IMR-90 (cell line): ENCODE measurements around the gene ELMO1. TPM values are rescaled to one million over a fixed set of nuclear protein-coding genes. Genes with fewer than 3 reads are reported as not detected.
A peak's percentile ranks its signal among the peaks of the same experiment; 100 is the strongest.

Source experiments
- ATAC-seq: fragments of 200-7000 bp; cut with Tn5 transposase; 2 replicates; pipeline ENCODE4 v1.9.1; 2020; ENCODE audit warnings: low read depth, mild to moderate bottlenecking, moderate library complexity
- BruUV-seq: library from RNA; stranded (reverse); fragments of 400-500 nt; replicated peaks from 2 replicates; lab custom pipeline; 2021; lab: Mats Ljungman, UMichigan
- CTCF ChIA-PET: fragments of 300-600 bp; formaldehyde crosslinking; extraction: SDS; loops from one replicate; lab custom pipeline; 2021; ENCODE audit warnings: antibody characterized with exemption; lab: Yijun Ruan, JAX
- POLR2A ChIA-PET: fragments of 300-600 bp; sonication (Branson Sonifier 250); formaldehyde crosslinking; loops from one replicate; lab custom pipeline; 2022; ENCODE audit warnings: antibody characterized with exemption; ENCODE audit not compliant: unreplicated experiment; lab: Charles Lee
- DNase-seq: peaks from one replicate; pipeline ENCODE4 v3.0.0; 2013
- H2AFZ ChIP-seq: replicated peaks from 2 replicates; pipeline ENCODE3; 2013; ENCODE audit warnings: low read length, mild to moderate bottlenecking; ENCODE audit not compliant: poor library complexity
- H2AK5ac ChIP-seq: 2 replicates; pipeline ENCODE4 v1.6.1; 2013; ENCODE audit warnings: low read depth, low read length, inconsistent platforms
- H2AK9ac ChIP-seq: replicated peaks from 2 replicates; pipeline ENCODE3; 2013; ENCODE audit warnings: mild to moderate bottlenecking, low read depth, low read length, moderate library complexity; ENCODE audit not compliant: poor library complexity
- H2BK120ac ChIP-seq: 2 replicates; pipeline ENCODE4 v1.6.1; 2013; ENCODE audit warnings: low read depth, low read length, inconsistent platforms
- H2BK15ac ChIP-seq: 3 replicates; pipeline ENCODE4 v1.6.1; 2013; ENCODE audit warnings: low read depth, low read length, inconsistent platforms
- H2BK20ac ChIP-seq: 2 replicates; pipeline ENCODE4 v1.6.1; 2013; ENCODE audit warnings: low read depth, mild to moderate bottlenecking, inconsistent platforms, low read length, moderate library complexity
- H2BK5ac ChIP-seq: 2 replicates; pipeline ENCODE4 v1.6.1; 2013; ENCODE audit warnings: mild to moderate bottlenecking, low read depth, low read length, inconsistent platforms; ENCODE audit not compliant: poor library complexity, severe bottlenecking
- H3K14ac ChIP-seq: replicated peaks from 2 replicates; pipeline ENCODE4 v1.6.1; 2013; ENCODE audit warnings: low read depth, low read length, inconsistent platforms
- H3K18ac ChIP-seq: 2 replicates; pipeline ENCODE4 v1.6.1; 2013; ENCODE audit warnings: low read depth, low read length, control low read depth
- H3K23ac ChIP-seq: 2 replicates; pipeline ENCODE4 v1.6.1; 2013; ENCODE audit warnings: low read depth, low read length, inconsistent platforms
- H3K27ac ChIP-seq: 2 replicates; pipeline ENCODE4 v1.5.1; 2013; ENCODE audit warnings: mild to moderate bottlenecking, control low read depth, low read length; ENCODE audit not compliant: insufficient read depth
- H3K27me3 ChIP-seq: 2 replicates; pipeline ENCODE4 v1.6.1; 2013; ENCODE audit warnings: low read length; ENCODE audit not compliant: control insufficient read depth, insufficient read depth
- H3K36me3 ChIP-seq: 2 replicates; pipeline ENCODE4 v1.6.1; 2013; ENCODE audit warnings: low read length, mixed read lengths; ENCODE audit not compliant: control insufficient read depth, insufficient read depth
- H3K4ac ChIP-seq: 2 replicates; pipeline ENCODE4 v1.6.1; 2013; ENCODE audit warnings: low read depth, low read length, inconsistent platforms
- H3K4me1 ChIP-seq: 2 replicates; pipeline ENCODE4 v1.6.1; 2013; ENCODE audit warnings: low read length, mixed read lengths; ENCODE audit not compliant: control insufficient read depth, insufficient read depth
- H3K4me2 ChIP-seq: 2 replicates; pipeline ENCODE4 v1.6.1; 2013; ENCODE audit warnings: low read depth, mild to moderate bottlenecking, control low read depth, low read length, moderate library complexity
- H3K4me3 ChIP-seq: 2 replicates; pipeline ENCODE4 v1.5.1; 2013; ENCODE audit warnings: low read depth, mild to moderate bottlenecking, control low read depth, low read length, moderate library complexity; ENCODE audit not compliant: insufficient read depth
- H3K56ac ChIP-seq: 2 replicates; pipeline ENCODE4 v1.6.1; 2013; ENCODE audit warnings: low read length, inconsistent platforms; ENCODE audit not compliant: insufficient read depth; ENCODE audit errors: extremely low read depth
- H3K79me1 ChIP-seq, 2 experiments: 2 replicates each; pipeline ENCODE4 v1.6.1; 2013; ENCODE audit warnings: low read length in 2 of 2, inconsistent platforms in 1 of 2, low read depth in 1 of 2
- H3K9ac ChIP-seq: 2 replicates; pipeline ENCODE4 v1.6.1; 2013; ENCODE audit warnings: low read depth, low read length, control low read depth
- H3K9me1 ChIP-seq: 2 replicates; pipeline ENCODE4 v1.6.1; 2013; ENCODE audit warnings: low read length, inconsistent platforms; ENCODE audit not compliant: insufficient read depth
- H3K9me3 ChIP-seq: 2 replicates; pipeline ENCODE4 v1.6.1; 2013; ENCODE audit warnings: low read length; ENCODE audit not compliant: control insufficient read depth, insufficient read depth
- H4K20me1 ChIP-seq: 2 replicates; pipeline ENCODE4 v1.6.1; 2013; ENCODE audit warnings: low read length, inconsistent platforms; ENCODE audit not compliant: insufficient read depth
- H4K5ac ChIP-seq: 2 replicates; pipeline ENCODE4 v1.6.1; 2013; ENCODE audit warnings: mild to moderate bottlenecking, low read depth, low read length, control low read depth
- H4K8ac ChIP-seq, 2 experiments: 2 replicates each; pipeline ENCODE4 v1.6.1; 2013; ENCODE audit warnings: low read depth in 2 of 2, low read length in 2 of 2, control low read depth in 1 of 2, inconsistent platforms in 1 of 2
- H4K91ac ChIP-seq: 2 replicates; pipeline ENCODE4 v1.6.1; 2013; ENCODE audit warnings: low read depth, low read length, inconsistent platforms; ENCODE audit not compliant: insufficient read depth
- ELK1 ChIP-seq: fragments of 150-350 bp; IDR thresholded peaks from 2 replicates; pipeline ENCODE4 v1.6.1; 2016; ENCODE audit warnings: low read depth, mild to moderate bottlenecking, low read length, moderate library complexity, borderline replicate concordance
- NFE2L2 ChIP-seq: fragments of 150-350 bp; IDR thresholded peaks from 2 replicates; pipeline ENCODE4 v1.6.1; 2016; ENCODE audit warnings: low read depth, mild to moderate bottlenecking, low read length
- SMC3 ChIP-seq: fragments of 150-350 bp; IDR thresholded peaks from 2 replicates; pipeline ENCODE4 v1.6.1; 2016; ENCODE audit warnings: low read depth, mild to moderate bottlenecking, antibody characterized with exemption, low read length, moderate library complexity
- WGBS, 2 experiments: methylation state at CpG; one replicate each; pipeline versions ENCODE4 v1.1.5 to v1.1.7; 2013; ENCODE audit warnings: missing lambda C conversion rate in 2 of 2; ENCODE audit not compliant: insufficient read length in 1 of 2; ENCODE audit errors: extremely low coverage in 2 of 2; 5-methylcytosine and 5-hydroxymethylcytosine counted together
- dilution Hi-C: fragments of 300-500 bp; cut with HindIII; formaldehyde crosslinking; loops from one replicate; pipeline ENCODE4 v1.14.3; 2018; ENCODE audit warnings: low sequenced_read_pairs; ENCODE audit not compliant: unreplicated experiment
- in situ Hi-C: fragments of 300-500 bp; cut with MboI; formaldehyde crosslinking; loops from 3 replicates; pipeline ENCODE4 v1.14.3; 2019; ENCODE audit warnings: low sequenced_read_pairs, inconsistent platforms, mixed read lengths
- intact Hi-C: fragments of 100-400 bp; cut with micrococcal nuclease; formaldehyde crosslinking; loops from 2 replicates; pipeline ENCODE4 v1.10.0; 2022
- polyA plus RNA-seq, 3 experiments: library from polyadenylated mRNA; depleted of rRNA; stranded (reverse); fragments of >200 nt; gene quantifications; 2 replicates each; pipeline ENCODE4 v1.2.3, GENCODE V29; 2012; ENCODE audit warnings: low replicate concordance in 1 of 3
- total RNA-seq: library from RNA; depleted of rRNA; stranded (reverse); fragments of >200 nt; gene quantifications from 2 replicates; pipeline ENCODE4 v1.2.3, GENCODE V29; 2012
- TF ChIP-seq, protein P1 (sequence below): fragments of 150-350 bp; IDR thresholded peaks from 2 replicates; pipeline ENCODE4 v1.6.1; 2017; ENCODE audit warnings: mild to moderate bottlenecking, antibody characterized with exemption, low read length, low read depth

The ELMO1 gene
- total and polyA plus RNA-seq, 2 of the 4 experiments (the other 2 are of a cell fraction), result 0.03 TPM; not detected in 1

- ChIA-PET CTCF (no interaction called here), POLR2A (no interaction called here)
- H2AK5ac ChIP-seq, result peak overlapping the region; percentile 73
- H3K23ac ChIP-seq, result peak overlapping the region; percentile 43
- H3K79me1 ChIP-seq, result no peaks in the 10 kb centered on the region
- no peak overlapping the region for H3K4me3 ChIP-seq
- WGBS, 2 experiments, result no CpG with 5 or more reads among the region's 4 CpGs
- H2BK15ac ChIP-seq, result peak overlapping the region; percentile 90; the same call in 2 of the 3 replicates
- no peaks in the 10 kb centered on the region for H3K36me3 ChIP-seq
- H3K27me3 ChIP-seq, result no peaks in the 10 kb centered on the region
- peak overlapping the region; percentile 77 for H4K91ac ChIP-seq
- dilution Hi-C loops (no loop called here), intact Hi-C loops (loop anchor here (2.0 kb wide), 1 partner anchor 77 kb away; no protein-coding TSS in a partner anchor), in situ Hi-C loops (no loop called here)
- peak overlapping the region; percentile 41; the same call in 1 of the 2 replicates for H3K4me2 ChIP-seq
- H4K8ac ChIP-seq, result peak overlapping the region; percentile 25 to 84; a peak in 3 of 4 replicates
- peaks cover 13% of the 10 kb centered on the region for H3K4me1 ChIP-seq
- H3K56ac ChIP-seq, result peak overlapping the region; percentile 51
- peak overlapping the region; percentile 84 for H4K5ac ChIP-seq
- peak overlapping the region; percentile 59 for H3K18ac ChIP-seq
- peak overlapping the region; percentile 73 for H3K14ac ChIP-seq
- no peaks in the 10 kb centered on the region for H3K9me3 ChIP-seq
- peak; percentile 27 for ATAC-seq
- H2BK120ac ChIP-seq, result peak overlapping the region; percentile 91
- H4K20me1 ChIP-seq, result no peaks in the 10 kb centered on the region
- no peak overlapping the region for H3K9ac ChIP-seq
- peak overlapping the region; percentile 78 for H2BK5ac ChIP-seq
- no peak for TF ChIP-seq ELK1
- TF ChIP-seq SMC3, result no peak
- TF ChIP-seq, protein P1, sequence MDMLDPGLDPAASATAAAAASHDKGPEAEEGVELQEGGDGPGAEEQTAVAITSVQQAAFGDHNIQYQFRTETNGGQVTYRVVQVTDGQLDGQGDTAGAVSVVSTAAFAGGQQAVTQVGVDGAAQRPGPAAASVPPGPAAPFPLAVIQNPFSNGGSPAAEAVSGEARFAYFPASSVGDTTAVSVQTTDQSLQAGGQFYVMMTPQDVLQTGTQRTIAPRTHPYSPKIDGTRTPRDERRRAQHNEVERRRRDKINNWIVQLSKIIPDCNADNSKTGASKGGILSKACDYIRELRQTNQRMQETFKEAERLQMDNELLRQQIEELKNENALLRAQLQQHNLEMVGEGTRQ, result no peak
- no peak for TF ChIP-seq NFE2L2
- H3K9me1 ChIP-seq, result peaks cover 4% of the 10 kb centered on the region; the same call in 1 of the 2 replicates
- no TSS peak for BruUV-seq
- H3K4ac ChIP-seq, result peak overlapping the region; percentile 93
- H2BK20ac ChIP-seq, result peak overlapping the region; percentile 94
- H2AK9ac ChIP-seq, result no peak overlapping the region
- peak overlapping the region; percentile 68 for H3K27ac ChIP-seq
- peak overlapping the region; percentile 21 for H2AFZ ChIP-seq
- DNase-seq, result no peak
Observed at GRCh38 chr7:37032258-37032601, 416.4 kb downstream of the ELMO1 start.
